HL-60 (cell line): ENCODE results near the gene PARS2.

ENCODE experiments used
- CTCF ChIP-seq: IDR thresholded peaks from one replicate; pipeline ENCODE4 v1.5.1; 2011; ENCODE audit warnings: low read length, control low read depth, inconsistent platforms; ENCODE audit not compliant: insufficient read depth
- GABPA ChIP-seq: IDR thresholded peaks from 2 replicates; pipeline ENCODE4 v1.6.1; 2012; ENCODE audit warnings: low read depth
- POLR2AphosphoS5 ChIP-seq: IDR thresholded peaks from 2 replicates; pipeline ENCODE4 v1.6.1; 2012; ENCODE audit warnings: low read depth
- SPI1 ChIP-seq: IDR thresholded peaks from 2 replicates; pipeline ENCODE4 v1.6.1; 2012; ENCODE audit warnings: low read depth, mild to moderate bottlenecking, borderline replicate concordance

- TF ChIP-seq SPI1 = no peak
- no peak for TF ChIP-seq POLR2AphosphoS5
- no peak for TF ChIP-seq CTCF
- no peak for TF ChIP-seq GABPA
Measured at GRCh38 chr1:54805466-54805865, 41.1 kb upstream of the PARS2 start.
